Right ventricle myocardium superior (tissue), 1 donor: Measurements from ENCODE around the gene COG5. TPM values are rescaled to one million over a fixed set of nuclear protein-coding genes. Genes with fewer than 3 reads are reported as not detected.

Experiments used
- ATAC-seq: fragments of 200-7000 bp; cut with Tn5 transposase; one replicate; pipeline ENCODE4 v1.9.1; 2020; ENCODE audit warnings: mild to moderate bottlenecking; ENCODE audit not compliant: poor library complexity
- DNase-seq: peaks from one replicate; pipeline ENCODE4 v3.0.0-alpha.2; 2020
- intact Hi-C: fragments of 100-400 bp; cut with DNase I; formaldehyde crosslinking; loops from one replicate; pipeline ENCODE4 v1.11.2; 2022
- total RNA-seq: library from RNA; stranded (reverse); fragmentation: NEBNext Ultra II Directional; extraction: Animal tissue kit (Norgen Biotek cat#: 25700); gene quantifications from one replicate; pipeline ENCODE4 v1.2.1, GENCODE V29; 2021
- donor health status: DM: no; HTN: yes; CAD: no; lungs with severe emphysema.

COG5 gene
- total RNA-seq, 1 donor from 2014 or later = 49.2 TPM

DNA sequence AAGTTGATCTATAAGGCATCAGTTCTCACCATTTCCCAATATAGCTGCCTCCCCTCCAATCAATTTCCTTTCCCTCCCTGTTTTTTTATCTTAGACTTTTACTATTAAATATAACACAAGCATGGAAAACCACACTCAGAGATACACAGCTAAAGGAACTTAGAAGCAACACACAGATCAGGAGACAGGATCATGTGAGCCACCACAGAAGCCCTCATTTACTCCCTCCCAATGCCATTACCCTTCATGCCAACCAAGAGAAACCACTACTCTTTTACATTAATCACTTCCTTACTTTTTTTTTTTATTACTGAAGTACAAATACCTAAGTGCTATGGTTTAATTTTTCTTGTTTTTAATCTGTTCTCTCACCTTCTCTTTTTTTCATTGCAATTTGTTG lies 33.0 kb downstream of the COG5 start:
- intact Hi-C loops = no loop called here
- ATAC-seq (no peak), DNase-seq (no peak)

DNA sequence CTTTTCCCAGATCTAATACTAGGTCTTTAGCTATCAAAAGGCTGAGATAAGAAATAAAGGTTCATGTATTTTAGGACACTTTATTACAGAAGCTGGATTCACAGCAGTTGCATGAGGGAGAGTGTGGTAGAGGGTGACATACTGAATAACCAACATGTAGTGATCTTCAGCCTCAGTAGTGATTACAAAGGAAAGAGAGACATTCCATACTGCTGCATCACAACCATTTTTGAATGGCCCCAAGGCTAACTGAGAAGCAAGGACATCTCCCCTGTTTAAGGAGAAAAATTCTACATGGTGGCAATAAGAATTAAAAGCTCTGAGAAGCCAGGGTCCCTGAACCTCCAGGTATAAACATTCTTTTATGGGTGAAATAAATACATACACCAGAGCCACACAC lies 35.3 kb downstream of the COG5 start:
- DNase-seq (no peak), ATAC-seq (no peak)
- intact Hi-C loops = no loop called here

DNA sequence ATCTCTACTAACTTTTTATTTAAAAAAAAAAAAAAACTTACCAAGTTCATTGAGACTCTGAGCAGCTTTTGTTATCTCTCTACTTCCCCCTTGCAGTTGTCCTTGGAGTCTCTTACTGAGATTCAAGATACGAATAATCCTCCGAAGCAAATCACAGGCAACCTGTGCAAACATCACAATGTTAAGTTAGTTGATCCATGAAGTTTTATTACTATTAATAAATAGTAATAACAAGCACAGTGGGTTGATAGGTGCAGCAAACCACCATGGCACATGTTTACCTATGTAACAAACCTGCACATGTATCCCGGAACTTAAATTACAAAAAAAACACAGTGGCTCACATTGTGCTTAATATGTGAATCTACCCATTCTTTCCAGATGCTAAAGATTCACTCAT lies 36.5 kb downstream of the COG5 start:
- intact Hi-C loops = no loop called here
- DNase-seq (no peak), ATAC-seq (no peak)

- DNase-seq (no peak), ATAC-seq (no peak)
- intact Hi-C loops = no loop called here
Observed at GRCh38 chr7:107526672-107527071, 37.0 kb downstream of the COG5 start.

- ATAC-seq = peak; percentile 55
- intact Hi-C loops = no loop called here
- DNase-seq = peak; percentile 54
Observed at GRCh38 chr7:107506674-107507339, 56.9 kb downstream of the COG5 start.

- DNase-seq (no peak), ATAC-seq (peak; percentile 60)
- intact Hi-C loops = no loop called here
Observed at GRCh38 chr7:107505997-107506673, 57.6 kb downstream of the COG5 start.

DNA sequence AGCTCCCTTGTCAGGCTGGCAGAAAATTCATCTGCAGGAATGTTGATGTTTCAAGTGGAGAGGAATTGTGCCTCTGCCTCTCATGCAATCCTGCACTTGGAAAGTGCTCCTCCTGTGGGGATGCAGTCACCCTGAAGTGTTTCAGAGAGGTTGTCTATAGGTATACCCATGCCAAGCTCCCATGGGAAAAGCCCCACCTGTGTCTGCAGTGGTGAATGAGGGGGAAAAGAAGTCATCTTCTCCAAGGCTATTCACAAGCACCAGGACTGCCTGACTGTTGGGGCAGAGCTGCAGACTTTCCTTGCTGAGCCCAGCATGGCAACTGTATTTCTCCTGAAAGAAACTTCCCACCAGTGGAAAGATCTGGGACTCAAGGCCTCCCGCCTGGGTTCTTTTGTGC lies 58.4 kb downstream of the COG5 start:
- intact Hi-C loops = no loop called here
- no peak for DNase-seq
- ATAC-seq = no peak

DNA sequence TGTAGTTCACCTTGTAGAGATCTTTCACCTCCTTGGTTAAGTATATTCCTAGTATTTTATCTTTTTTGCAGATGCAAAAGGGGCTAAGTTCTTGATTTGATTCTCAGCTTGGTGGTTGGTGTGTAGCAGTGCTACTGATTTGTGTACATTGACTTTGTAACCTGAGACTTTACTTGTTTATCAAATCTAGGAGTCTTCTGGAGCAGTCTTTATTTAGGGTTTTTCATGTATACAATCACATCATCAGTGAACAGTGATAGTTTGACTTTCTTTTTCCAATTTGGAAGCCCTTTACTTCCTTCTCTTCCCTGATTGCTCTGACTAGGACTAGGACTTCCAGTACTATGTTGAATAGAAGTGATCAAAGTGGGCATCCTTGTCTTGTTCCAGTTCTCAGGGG lies 60.0 kb downstream of the COG5 start:
- intact Hi-C loops = no loop called here
- DNase-seq = no peak
- ATAC-seq = no peak

- intact Hi-C loops = no loop called here
- no peak for ATAC-seq
- DNase-seq = no peak
Observed at GRCh38 chr7:107502797-107503196, 60.9 kb downstream of the COG5 start.

DNA sequence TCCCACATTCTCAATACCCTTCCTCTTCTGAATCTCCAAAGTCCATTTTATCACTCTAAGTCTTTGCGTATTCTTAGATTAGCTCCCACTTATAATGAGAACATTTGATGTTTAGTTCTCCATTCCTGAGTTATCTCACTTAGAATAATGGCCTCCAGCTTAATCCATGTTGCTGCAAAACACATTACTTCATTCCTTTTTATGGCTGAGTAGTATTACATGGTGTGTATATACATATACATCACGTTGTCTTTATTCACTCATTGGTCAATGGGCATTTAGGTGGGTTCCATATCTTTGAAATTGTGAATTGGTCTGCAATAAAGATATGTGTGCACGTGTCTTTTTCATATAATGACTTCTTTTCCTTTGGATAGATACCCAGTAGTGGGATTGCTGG lies 61.6 kb downstream of the COG5 start:
- DNase-seq (no peak), ATAC-seq (no peak)
- intact Hi-C loops = no loop called here

- no peak for DNase-seq
- intact Hi-C loops = no loop called here
- no peak for ATAC-seq
Observed at GRCh38 chr7:107501593-107501992, 62.1 kb downstream of the COG5 start.

DNA sequence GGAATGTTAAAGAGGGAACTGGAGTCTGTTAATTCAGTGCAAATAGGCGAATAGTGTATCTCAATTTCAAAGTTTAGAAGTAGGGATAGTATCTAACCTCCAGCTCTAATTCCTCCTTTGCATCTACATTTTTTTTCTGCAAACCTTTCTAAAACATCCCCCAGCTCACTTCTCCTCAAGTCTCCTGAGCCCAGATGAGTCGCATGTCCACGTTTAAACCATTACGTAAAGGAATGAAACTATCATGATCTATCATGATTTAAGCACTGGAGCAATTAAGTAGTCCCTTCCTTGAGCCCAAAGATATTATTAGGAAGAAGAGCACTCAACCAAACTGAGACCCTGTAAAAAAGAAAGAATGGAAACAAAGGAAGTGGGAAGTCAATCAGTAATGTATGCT lies 64.0 kb downstream of the COG5 start:
- DNase-seq = no peak
- intact Hi-C loops = no loop called here
- no peak for ATAC-seq

DNA sequence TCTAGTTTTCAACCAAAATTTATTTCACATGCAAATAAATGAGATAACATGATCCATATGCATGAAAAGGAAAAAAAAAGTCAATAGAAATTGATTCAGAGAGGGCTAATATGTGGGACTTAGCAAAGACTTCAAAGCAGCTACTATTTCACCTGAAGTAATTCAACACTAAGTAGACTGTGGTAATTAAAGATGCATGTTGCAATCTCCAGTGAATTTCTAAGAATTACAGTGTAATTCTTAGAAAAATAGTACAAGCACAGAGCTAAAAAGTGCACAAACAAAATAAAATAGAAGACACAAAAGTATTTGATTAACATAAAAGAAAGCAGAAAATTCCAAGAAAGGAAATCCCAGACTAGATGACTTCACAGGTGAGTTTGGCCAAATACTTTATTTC lies 68.2 kb downstream of the COG5 start:
- ATAC-seq (no peak), DNase-seq (no peak)
- intact Hi-C loops = no loop called here

GRCh38 chr7:107494884-107495283 lies 68.8 kb downstream of the COG5 start:
- intact Hi-C loops = no loop called here
- ATAC-seq = peak; percentile 27
- DNase-seq = no peak

GRCh38 chr7:107494315-107494751 lies 69.4 kb downstream of the COG5 start:
- intact Hi-C loops = no loop called here
- ATAC-seq = peak; percentile 18
- DNase-seq = no peak

DNA sequence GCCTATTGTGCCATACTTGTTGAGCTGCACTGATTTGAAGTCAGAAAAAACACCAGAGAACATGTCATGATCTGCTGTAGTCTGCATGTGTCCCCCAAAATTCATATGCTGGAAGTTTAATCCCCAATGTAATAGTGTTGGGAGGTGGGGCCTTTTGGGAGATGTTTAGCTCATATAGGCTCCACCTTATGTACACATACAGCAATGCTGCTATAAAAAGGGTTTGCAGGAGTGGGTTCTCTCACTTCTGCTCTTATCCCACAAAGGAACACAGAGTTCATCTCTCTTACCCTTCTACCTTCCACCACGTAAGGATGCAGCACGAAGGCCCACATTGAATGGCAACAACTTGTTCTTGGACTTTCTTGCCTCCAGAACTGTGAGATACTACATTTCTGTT lies 70.8 kb downstream of the COG5 start:
- intact Hi-C loops = no loop called here
- no peak for DNase-seq
- no peak for ATAC-seq

GRCh38 chr7:107486041-107486440 lies 77.7 kb downstream of the COG5 start:
- intact Hi-C loops = no loop called here
- ATAC-seq (no peak), DNase-seq (no peak)

DNA sequence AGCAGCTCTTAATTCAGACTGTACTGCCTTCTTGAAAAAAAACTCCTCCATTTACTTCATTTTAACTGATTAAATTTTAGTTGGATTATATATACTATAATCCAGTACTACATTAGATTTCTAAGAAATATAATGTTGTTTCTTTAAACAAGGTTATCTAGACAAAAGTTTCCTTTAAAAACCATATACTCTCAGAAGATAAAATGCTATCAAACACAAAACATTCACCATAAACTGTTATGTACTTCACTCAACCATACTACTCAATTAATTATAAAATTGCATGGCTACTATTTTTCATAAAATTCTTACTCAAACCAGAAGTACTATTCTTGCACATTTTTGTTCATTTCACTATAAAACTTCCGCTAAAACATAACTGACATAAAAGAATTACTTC lies 81.1 kb downstream of the COG5 start:
- DNase-seq = no peak
- no peak for ATAC-seq
- intact Hi-C loops = no loop called here

DNA sequence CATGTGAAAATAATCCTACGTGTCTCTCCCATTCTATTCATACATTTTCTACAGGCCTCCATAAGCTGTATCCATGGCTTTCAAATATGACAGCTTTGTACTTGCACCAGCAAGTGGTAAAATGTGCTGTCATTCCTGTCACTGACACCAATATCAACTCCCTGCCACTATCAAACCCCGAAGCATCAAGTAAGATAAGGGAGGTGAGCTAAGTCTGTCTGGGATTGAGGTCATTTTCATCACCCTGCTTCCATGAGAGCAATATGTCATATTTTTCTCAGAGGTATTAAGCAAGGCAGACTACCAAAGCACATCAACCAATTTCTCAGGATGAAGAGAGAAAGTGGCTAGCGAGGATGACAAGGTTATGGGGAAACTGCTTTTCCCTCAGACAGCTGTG lies 82.8 kb downstream of the COG5 start:
- DNase-seq = no peak
- intact Hi-C loops = no loop called here
- ATAC-seq = peak; percentile 92

- peak; percentile 54 for ATAC-seq
- intact Hi-C loops = loop anchor here (10.0 kb wide), 1 partner anchor 195 kb away; no protein-coding TSS in a partner anchor
- no peak for DNase-seq
Observed at GRCh38 chr7:107479303-107479702, 84.4 kb downstream of the COG5 start.
